ENCODE measurements around the gene KANTR. TPM values are rescaled to one million over a fixed set of nuclear protein-coding genes. Genes with fewer than 3 reads are reported as not detected.

Gene KANTR
- polyA plus RNA-seq, result 8.3 and 14.1 TPM in 2 replicates

GRCh38 chrX:53093748-53094581, at the start of gene KANTR:
TSS of gene KANTR (plus strand) at chrX:53094142. CDS start at chrX:53124273, 30,131 bp downstream.

GRCh38 chrX:53048169-53049126, 45.5 kb upstream of the KANTR start, which contains the start of gene GPR173:
TSS of gene GPR173 (plus strand) at chrX:53048789. CDS start at chrX:53076622, 27,833 bp downstream.

GRCh38 chrX:53081925-53082772, 11.8 kb upstream of the KANTR start, which contains the start of gene TSPYL2:
TSS of gene TSPYL2 (plus strand) at chrX:53082367. CDS start at chrX:53082499, 132 bp downstream.

Other genes with a start within 250 kb of the KANTR start
- gene XAGE3, start 226.1 kb upstream of the KANTR start, polyA plus RNA-seq, result not detected in 2 replicates
- gene FAM156B, start 196.8 kb upstream of the KANTR start, polyA plus RNA-seq, result 5.1 TPM in 1 of 2 replicates, not detected in the other
- 6.3 and 16.2 TPM in 2 replicates for gene FAM156A, start 135.6 kb upstream of the KANTR start, polyA plus RNA-seq
- gene GPR173, start 45.4 kb upstream of the KANTR start, polyA plus RNA-seq, result 0.43 and 0.81 TPM in 2 replicates
- gene TSPYL2, start 11.8 kb upstream of the KANTR start, polyA plus RNA-seq, result 12.9 and 15.7 TPM in 2 replicates
- gene KDM5C, start 131.1 kb downstream of the KANTR start, polyA plus RNA-seq, result 3.4 and 6.9 TPM in 2 replicates
- gene IQSEC2, start 187.4 kb downstream of the KANTR start, polyA plus RNA-seq, result 0.06 and 1.2 TPM in 2 replicates